Hepatocyte (in vitro differentiated cells): ENCODE measurements around the gene CUL1. TPM values are rescaled to one million over a fixed set of nuclear protein-coding genes. Genes with fewer than 3 reads are reported as not detected.

Source experiments
- DNase-seq: peaks from one replicate; pipeline ENCODE4 v3.0.0-alpha.2; 2016; ENCODE audit warnings: low spot score
- H2AFZ ChIP-seq: fragments of 200-600 bp; sonication (generic); 2 replicates; pipeline ENCODE4 v1.6.0; 2016; ENCODE audit warnings: antibody characterized with exemption, mild to moderate bottlenecking
- H3K27ac ChIP-seq: fragments of 200-600 bp; sonication (generic); 2 replicates; pipeline ENCODE4 v1.5.1; 2016; ENCODE audit warnings: mild to moderate bottlenecking
- H3K27me3 ChIP-seq: fragments of 200-600 bp; sonication (generic); 2 replicates; pipeline ENCODE4 v1.6.1; 2016
- H3K36me3 ChIP-seq: fragments of 200-600 bp; sonication (generic); replicated peaks from 2 replicates; pipeline ENCODE4 v1.5.1; 2016; ENCODE audit warnings: low read depth; ENCODE audit not compliant: insufficient read depth
- H3K4me1 ChIP-seq: fragments of 200-600 bp; sonication (generic); 2 replicates; pipeline ENCODE4 v1.5.1; 2016; ENCODE audit warnings: mild to moderate bottlenecking, moderate library complexity; ENCODE audit not compliant: insufficient read depth
- H3K4me2 ChIP-seq: fragments of 200-600 bp; sonication (generic); 2 replicates; pipeline ENCODE4 v1.6.0; 2016
- H3K4me3 ChIP-seq: fragments of 200-600 bp; sonication (generic); 2 replicates; pipeline ENCODE4 v1.5.1; 2016; ENCODE audit warnings: mild to moderate bottlenecking
- H3K79me2 ChIP-seq: fragments of 200-600 bp; sonication (generic); 2 replicates; pipeline ENCODE4 v1.6.0; 2017; ENCODE audit warnings: mild to moderate bottlenecking
- H3K9me2 ChIP-seq: fragments of 200-600 bp; sonication (generic); replicated peaks from 2 replicates; pipeline ENCODE4 v1.6.0; 2017; ENCODE audit warnings: mild to moderate bottlenecking; ENCODE audit not compliant: insufficient read depth
- H3K9me3 ChIP-seq: fragments of 200-600 bp; sonication (generic); 2 replicates; pipeline ENCODE4 v1.5.1; 2016; ENCODE audit warnings: low read depth, mild to moderate bottlenecking
- H4K20me1 ChIP-seq: fragments of 200-600 bp; sonication (generic); 2 replicates; pipeline ENCODE4 v1.6.0; 2016; ENCODE audit warnings: mild to moderate bottlenecking; ENCODE audit not compliant: insufficient read depth, poor library complexity, severe bottlenecking
- CTCF ChIP-seq: fragments of 200-600 bp; sonication (generic); IDR thresholded peaks from 2 replicates; pipeline ENCODE4 v1.5.1; 2016; ENCODE audit warnings: antibody characterized with exemption, mild to moderate bottlenecking; ENCODE audit not compliant: poor library complexity
- EZH2 ChIP-seq: fragments of 200-600 bp; sonication (generic); IDR thresholded peaks from 2 replicates; pipeline ENCODE4 v1.6.1; 2016; ENCODE audit warnings: antibody characterized with exemption, mild to moderate bottlenecking, borderline replicate concordance
- EZH2phosphoT487 ChIP-seq: fragments of 200-600 bp; sonication (generic); IDR thresholded peaks from one replicate; pipeline ENCODE4 v1.6.1; 2018; ENCODE audit warnings: antibody characterized with exemption, mild to moderate bottlenecking, low read depth, moderate library complexity; ENCODE audit not compliant: unreplicated experiment, severe bottlenecking
- WGBS: methylation state at CpG from one replicate; pipeline ENCODE4 v1.1.6; 2016; ENCODE audit warnings: low lambda C conversion rate; ENCODE audit errors: missing lambda C conversion rate; 5-methylcytosine and 5-hydroxymethylcytosine counted together
- polyA plus RNA-seq: library from polyadenylated mRNA; unstranded; fragments of >200 nt; fragmentation: Nextera tagmentation; extraction: Ambion mirVana; gene quantifications from 2 replicates; pipeline ENCODE4 v1.2.1, GENCODE V29; 2016
- total RNA-seq: library from RNA; depleted of rRNA; stranded (reverse); fragments of >200 nt; gene quantifications from 2 replicates; pipeline ENCODE4 v1.2.3, GENCODE V29; 2014

The CUL1 gene
- total and polyA plus RNA-seq, 2 experiments from 2014 or later: 56.7 to 68.4 TPM

- TF ChIP-seq CTCF (no peak), EZH2 (no peak), EZH2phosphoT487 (no peak)
- H3K9me3 ChIP-seq: no peaks in the 10 kb centered on the region
- H3K4me3 ChIP-seq: no peak overlapping the region
- no peak overlapping the region for H2AFZ ChIP-seq
- no peak overlapping the region for H3K27ac ChIP-seq
- H3K4me2 ChIP-seq: no peak overlapping the region
- no peaks in the 10 kb centered on the region for H3K9me2 ChIP-seq
- H3K79me2 ChIP-seq: no peaks in the 10 kb centered on the region
- H3K4me1 ChIP-seq: no peaks in the 10 kb centered on the region
- no peaks in the 10 kb centered on the region for H4K20me1 ChIP-seq
- DNase-seq: no peak
- no peaks in the 10 kb centered on the region for H3K36me3 ChIP-seq
- WGBS: 95% methylated on average over 4 of the region's 4 CpGs
- no peaks in the 10 kb centered on the region for H3K27me3 ChIP-seq
These were observed 40.8 kb upstream of the CUL1 start for GRCh38 chr7:148657929-148658328.

GRCh38 chr7:148661471-148661870 lies 37.2 kb upstream of the CUL1 start:
- H3K9me2 ChIP-seq: no peaks in the 10 kb centered on the region
- H3K79me2 ChIP-seq: no peaks in the 10 kb centered on the region
- no peaks in the 10 kb centered on the region for H3K27me3 ChIP-seq
- no peaks in the 10 kb centered on the region for H4K20me1 ChIP-seq
- H3K9me3 ChIP-seq: no peaks in the 10 kb centered on the region
- H2AFZ ChIP-seq: no peak overlapping the region
- no peaks in the 10 kb centered on the region for H3K4me1 ChIP-seq
- H3K36me3 ChIP-seq: no peaks in the 10 kb centered on the region
- DNase-seq: no peak
- no peak overlapping the region for H3K4me2 ChIP-seq
- H3K4me3 ChIP-seq: no peak overlapping the region
- H3K27ac ChIP-seq: no peak overlapping the region
- 88% methylated on average over 2 of the region's 2 CpGs for WGBS
- no peak for TF ChIP-seq EZH2
- no peak for TF ChIP-seq EZH2phosphoT487
- no peak for TF ChIP-seq CTCF

- H3K27ac ChIP-seq: no peak overlapping the region
- H3K79me2 ChIP-seq: no peaks in the 10 kb centered on the region
- WGBS: 91% methylated on average over 3 of the region's 3 CpGs
- no peaks in the 10 kb centered on the region for H3K4me1 ChIP-seq
- no peak overlapping the region for H3K4me3 ChIP-seq
- no peaks in the 10 kb centered on the region for H3K36me3 ChIP-seq
- no peak overlapping the region for H3K4me2 ChIP-seq
- no peak for DNase-seq
- no peak overlapping the region for H2AFZ ChIP-seq
- H4K20me1 ChIP-seq: no peaks in the 10 kb centered on the region
- no peak for TF ChIP-seq EZH2
- H3K9me2 ChIP-seq: no peaks in the 10 kb centered on the region
- H3K27me3 ChIP-seq: no peaks in the 10 kb centered on the region
- no peaks in the 10 kb centered on the region for H3K9me3 ChIP-seq
These were observed 36.1 kb upstream of the CUL1 start for GRCh38 chr7:148662646-148663045.

GRCh38 chr7:148664324-148664723 lies 34.4 kb upstream of the CUL1 start:
- Histone ChIP-seq H4K20me1 (no peaks in the 10 kb centered on the region), H3K4me1 (no peaks in the 10 kb centered on the region), H3K9me2 (no peaks in the 10 kb centered on the region), H3K4me2 (no peak overlapping the region), H3K27me3 (no peaks in the 10 kb centered on the region), H2AFZ (no peak overlapping the region), H3K27ac (no peak overlapping the region), H3K79me2 (no peaks in the 10 kb centered on the region), H3K36me3 (no peaks in the 10 kb centered on the region), H3K9me3 (no peaks in the 10 kb centered on the region), H3K4me3 (no peak overlapping the region)
- TF ChIP-seq EZH2phosphoT487 (no peak), CTCF (no peak), EZH2 (no peak)
- peak; percentile 18 for DNase-seq
- WGBS: 62% methylated on average over 6 of the region's 6 CpGs
